ENCODE measurements around the gene VTCN1.
"Not testable (repeated sequence)": the region's sequence is repeated elsewhere in the genome, so short reads cannot be mapped to it uniquely, and the experiment has no call there.

VTCN1 gene

DNA sequence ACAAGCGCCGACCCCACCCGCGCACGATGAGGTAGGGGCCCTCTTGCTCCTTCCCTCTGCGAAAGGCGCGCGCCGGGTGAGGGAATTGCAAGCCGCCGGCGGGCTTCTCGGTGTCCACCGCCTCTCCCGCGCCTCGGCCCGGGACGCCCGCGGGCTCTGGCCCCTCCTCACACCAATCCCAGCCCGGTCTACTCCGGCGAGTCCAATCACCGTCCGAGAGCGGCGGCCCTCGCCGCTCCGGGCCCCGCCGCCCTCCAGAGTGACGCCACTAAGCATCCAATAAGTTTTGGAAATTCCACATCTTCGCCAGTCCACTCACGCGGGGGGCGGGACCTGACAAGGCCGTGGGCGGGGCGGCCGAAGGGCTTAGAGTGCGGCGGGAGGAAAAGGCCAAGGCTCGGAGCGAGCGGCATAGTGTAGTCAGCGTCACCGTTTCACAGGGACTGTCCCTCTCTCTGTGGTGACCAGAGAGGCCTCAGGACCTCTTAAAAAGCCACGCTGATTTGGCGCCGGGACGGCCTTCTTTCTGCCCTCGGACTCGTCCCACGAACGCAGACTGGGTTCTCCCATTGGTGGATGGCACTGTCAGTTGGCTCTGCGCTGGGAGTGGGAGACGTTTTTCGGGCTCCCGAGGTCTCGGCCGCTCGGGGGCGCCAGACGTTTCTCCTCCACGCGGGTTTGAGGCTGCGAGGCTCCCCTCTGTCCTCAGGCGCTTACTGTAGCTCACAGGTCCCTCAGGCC lies 89.0 kb downstream of the VTCN1 start, which contains the start of gene TRIM45:
Gene TRIM45 (minus strand): TSS at position 161 of the 741 bp plus-strand sequence. CDS start 548 bp downstream, outside the sequence.
- DNase-seq = peak; percentile 88 to 89

DNA sequence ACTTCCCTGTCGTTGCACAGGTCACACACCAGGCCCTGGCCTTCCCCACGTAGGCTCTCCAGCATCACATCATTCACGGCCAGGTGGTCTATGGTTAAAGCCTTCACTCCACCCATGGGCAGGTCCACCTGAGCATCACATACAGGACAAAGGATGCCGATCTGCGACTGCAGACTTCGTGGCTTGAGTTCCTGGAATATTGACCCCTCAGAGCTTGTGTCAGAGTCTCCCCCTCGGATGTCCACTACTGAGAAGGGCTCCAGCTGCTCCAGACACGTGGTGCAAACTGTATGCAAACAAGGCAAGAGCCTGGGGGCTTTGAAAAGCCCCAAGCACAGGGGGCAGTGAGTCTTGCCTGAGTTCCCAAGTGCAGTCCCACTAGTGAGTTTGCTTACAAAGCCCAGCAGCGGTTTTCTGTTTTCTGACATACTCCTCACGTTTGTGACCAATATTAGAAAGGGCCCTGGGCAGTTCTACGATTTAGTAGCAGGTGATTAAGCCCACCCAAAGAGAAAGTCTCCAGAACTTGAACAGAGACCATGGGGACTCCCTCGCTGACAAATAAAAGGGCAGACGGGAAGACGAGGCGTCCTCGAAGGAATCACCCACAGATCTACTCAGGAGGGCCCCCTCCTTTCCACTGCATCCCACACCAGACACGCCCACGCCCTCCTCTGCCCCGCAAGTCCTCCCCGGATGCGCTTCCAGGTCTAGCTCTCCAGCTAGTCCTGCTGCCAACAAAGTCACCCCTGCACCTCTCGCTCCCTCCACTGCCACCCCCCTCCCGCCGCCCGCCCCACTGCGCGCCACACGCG lies 89.7 kb downstream of the VTCN1 start:
- DNase-seq = no peak

DNA sequence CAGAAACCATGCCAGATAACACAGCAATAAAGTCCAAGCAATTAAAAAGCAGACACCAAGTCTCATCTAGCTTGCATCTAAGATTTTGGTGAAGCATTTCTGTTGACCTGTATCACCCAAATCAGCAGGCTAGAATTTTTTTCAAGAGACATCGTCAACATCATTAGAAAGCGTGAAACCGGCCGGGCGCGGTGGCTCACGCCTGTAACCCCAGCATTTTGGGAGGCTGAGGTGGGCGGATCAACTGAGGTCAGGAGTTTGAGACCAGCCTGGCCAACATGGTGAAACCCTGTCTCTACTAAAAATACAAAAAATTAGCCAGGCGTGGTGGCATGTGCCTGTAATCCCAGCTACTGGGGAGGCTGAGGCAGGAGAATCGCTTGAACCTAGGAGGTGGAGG lies 91.6 kb downstream of the VTCN1 start:
- not testable (repeated sequence) for DNase-seq

DNA sequence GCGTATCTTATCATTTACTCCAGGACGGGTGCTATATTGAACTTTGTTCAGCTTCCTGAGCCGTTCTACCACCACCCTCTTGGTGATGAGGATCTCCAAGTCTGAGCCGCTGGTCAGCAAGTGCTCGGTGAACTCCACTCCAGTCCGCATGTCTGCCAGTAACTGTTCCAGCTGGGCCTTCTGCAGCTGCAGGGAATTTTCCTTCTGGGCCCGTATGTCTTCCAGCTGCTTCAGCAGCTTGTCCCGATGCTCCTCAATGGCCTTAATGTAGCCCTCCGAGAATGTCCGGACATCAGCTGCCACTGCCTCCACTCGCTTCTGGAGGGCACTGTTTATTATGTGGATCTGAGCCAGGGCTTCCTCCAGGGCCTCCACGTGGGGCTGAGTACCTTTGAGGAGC lies 92.6 kb downstream of the VTCN1 start:
- DNase-seq = no peak

DNA sequence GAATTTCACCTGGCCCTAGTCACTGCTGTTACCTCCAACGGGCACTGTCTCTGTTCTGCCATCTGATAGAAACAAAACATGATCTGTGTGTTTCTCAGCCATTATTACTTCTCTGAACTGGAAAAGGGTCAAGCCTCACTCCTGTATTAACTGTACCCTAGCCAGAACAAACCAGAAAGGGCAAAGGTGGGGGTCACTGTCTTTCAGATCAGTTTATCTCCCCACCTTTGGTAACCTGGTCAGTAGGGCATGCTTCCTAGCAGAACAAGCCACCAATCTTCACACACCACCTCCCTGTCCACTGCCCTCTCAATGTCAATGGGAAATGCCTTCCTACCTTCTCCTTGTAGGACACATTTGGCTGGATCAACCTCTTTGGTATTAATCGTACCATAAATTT lies 93.0 kb downstream of the VTCN1 start:
- DNase-seq = no peak

DNA sequence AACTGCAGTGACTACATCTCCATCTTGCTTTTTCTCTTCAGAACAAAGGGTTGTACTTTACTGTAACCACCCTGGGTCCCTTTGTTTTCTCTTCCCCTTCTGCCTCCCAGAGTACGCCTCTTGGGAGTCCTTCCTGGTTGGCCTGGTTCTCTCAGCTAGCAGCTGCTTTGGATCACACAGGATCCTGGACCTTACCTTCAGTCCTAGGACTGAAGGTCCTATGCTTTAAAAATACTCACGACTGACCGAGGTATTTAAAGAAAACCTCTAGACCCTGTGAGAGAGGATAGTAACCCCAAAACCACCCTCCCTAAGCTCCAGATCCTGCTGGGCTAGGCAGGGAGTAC lies 94.0 kb downstream of the VTCN1 start:
- no peak for DNase-seq

DNA sequence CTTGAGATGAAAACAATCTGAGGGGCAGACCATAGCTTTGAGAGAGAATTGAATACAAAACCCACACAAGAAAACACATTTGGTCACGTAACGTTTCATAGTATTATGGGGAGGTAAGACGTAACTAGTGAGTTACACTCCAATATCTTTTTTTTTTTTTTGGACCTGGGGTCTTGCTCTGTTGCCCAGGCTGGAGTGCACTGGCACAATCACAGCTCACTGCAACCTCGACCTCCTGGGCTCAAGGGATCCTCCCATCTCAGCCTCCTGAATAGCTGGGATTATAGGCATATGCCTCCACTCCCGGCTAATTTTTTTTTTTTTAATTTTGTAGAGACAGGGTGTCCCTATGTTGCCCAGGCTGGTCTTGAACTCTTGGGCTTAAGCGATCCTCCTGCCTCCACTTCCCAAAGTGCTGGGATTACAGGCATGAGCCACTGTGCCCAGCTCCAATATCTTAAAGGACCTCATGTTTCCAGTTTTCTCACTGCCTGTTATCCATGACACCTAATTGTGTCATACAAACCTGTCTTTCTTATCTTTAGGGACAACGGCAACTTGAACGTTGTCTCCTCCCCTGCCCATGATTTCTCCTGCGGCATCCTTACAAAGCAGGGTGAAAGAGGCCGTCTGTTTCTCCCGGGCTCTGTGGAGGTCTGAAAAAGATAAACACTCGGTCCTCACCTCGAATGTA lies 94.5 kb downstream of the VTCN1 start:
- DNase-seq = no peak

DNA sequence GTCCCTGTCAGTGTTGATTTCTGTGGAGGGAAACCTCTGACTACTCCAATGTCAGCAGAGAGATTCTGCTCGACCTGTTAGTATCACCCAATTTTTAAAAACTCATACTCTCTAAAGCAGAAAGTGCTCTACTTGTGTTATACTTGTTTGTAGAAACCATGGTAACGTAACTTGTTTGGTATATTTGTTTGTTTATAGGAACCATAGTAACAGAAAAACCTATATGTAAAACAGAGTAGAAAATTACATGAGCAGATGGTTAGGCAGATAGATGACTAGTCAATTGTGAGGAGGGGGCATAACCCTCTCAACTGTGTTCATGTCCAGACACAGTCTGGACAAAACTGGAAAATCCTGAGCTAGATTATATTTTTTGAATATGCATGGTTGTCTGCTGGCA lies 95.8 kb downstream of the VTCN1 start:
- no peak for DNase-seq

DNA sequence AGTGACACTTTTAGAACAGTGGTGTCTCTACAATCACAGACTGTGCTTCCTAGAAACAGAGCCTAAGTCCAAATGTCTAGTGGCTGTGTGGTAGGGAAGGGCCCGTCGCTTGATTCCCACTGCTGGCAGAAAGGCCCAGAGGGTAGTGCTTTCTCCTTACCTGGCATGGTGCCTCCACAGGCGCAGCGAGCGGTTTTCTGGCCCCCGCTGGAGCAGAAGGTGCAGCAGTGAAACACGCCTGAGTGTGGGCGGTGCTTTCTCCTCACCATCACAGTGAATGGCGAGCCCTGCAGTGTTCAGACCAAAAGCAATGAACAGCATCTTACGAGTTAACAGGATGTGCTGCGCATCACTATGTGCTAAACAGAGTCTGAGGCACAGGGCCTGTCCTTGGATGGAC lies 97.5 kb downstream of the VTCN1 start:
- no peak for DNase-seq

DNA sequence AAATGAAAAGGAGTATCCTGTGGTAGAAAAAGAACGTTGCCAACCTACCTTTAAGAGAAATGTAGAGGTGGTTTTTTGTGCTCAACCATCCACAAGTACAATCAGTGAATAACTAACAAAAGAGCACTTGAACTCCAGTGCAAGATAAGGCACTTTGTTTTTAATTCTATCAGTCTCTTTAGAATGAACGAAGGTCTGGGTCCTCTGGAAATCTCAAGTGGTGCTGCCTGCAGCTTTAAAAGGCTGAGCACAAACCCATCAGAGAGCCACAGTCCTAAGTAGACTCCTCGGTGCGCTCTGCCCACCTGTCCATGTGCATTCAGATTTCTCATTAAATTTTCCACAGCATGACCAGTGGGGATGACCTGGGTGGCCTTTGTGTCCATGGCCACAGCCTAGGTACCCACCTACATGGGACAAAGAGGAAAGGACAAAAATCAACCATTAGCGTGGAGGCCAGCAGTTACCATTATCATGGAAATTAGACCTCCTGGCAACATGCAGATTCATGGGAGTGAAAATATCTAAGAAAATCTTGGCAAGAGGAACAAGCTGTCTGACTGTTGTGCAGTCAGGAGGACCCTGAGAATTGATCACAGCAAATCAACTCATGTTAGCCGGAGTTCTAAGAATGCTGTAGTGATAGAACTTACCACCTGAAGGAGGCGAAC lies 98.5 kb downstream of the VTCN1 start:
- DNase-seq = no peak

DNA sequence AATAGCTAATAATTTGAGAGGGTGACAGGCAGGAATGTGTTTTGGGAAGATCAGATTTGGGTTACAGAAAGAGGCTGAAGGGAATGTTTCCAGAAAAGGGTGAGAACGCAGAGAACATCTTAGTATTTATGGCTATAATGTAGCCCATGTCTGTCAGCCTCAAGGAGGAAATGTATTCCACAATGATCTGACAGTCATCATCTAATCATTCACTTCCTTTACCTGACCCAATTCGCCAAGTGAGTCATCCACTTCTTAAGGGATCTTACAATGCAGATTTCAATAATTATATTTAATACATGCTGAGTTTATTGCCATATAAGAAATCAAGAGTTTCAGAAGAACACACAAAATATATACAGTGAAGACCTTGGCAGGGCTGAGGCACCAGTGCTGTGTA lies 100.0 kb downstream of the VTCN1 start:
- DNase-seq = no peak

DNA sequence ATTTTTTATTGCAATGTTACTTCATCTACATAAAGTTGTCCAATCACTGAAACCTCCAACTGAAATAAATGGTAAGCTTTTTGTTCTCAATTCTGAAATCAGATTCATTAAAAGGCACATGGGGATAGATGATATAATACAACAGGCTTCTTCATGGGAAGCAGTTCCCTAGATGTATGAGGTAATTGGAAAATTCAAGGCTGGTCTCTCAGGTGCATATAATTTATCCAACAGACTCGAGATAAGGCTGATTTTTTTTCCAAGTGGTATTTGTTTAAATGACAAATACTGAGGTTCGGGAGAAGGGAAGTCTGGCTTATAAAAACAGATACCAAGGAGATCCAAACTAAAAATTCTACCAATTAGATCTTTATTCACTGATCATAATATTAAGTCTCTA lies 103.4 kb downstream of the VTCN1 start:
- no peak for DNase-seq

DNA sequence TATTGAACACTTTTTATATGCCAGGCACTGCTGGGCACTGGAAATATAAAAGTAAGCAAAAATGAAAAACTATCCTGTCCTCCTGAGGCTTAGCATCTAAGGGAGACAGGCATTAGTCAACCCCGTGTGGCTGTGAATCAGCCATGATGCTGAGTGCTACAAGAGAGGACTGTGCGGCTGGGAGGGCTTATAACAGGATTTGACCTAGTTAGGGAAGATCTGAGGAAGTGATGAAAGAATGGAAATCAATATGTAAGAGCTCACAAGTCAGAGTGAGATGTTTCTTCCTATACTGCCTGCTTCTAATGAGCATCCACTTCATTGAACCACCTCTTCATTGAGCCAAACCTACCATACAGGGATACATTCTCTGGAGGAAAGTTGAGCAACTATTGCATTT lies 104.2 kb downstream of the VTCN1 start:
- no peak for DNase-seq

DNA sequence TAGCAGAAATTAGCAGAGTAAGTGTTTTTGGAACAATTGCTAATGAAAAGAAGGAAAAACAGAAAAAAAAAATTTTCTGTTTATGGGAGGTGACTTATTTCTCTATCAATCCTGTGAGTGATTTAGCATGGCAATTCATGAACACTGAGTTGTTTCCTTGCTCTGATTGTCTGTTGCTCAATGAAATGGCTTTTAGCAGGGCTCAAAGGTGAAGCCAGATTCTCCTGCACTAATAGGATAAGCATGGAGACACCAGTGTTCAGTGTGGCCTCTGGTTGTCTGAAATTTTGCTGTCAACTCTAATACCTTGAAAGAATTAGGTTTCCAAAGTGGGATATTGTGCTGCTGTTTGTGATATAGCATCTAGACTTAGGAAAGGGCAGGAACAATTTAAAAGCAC lies 105.0 kb downstream of the VTCN1 start:
- no peak for DNase-seq

DNA sequence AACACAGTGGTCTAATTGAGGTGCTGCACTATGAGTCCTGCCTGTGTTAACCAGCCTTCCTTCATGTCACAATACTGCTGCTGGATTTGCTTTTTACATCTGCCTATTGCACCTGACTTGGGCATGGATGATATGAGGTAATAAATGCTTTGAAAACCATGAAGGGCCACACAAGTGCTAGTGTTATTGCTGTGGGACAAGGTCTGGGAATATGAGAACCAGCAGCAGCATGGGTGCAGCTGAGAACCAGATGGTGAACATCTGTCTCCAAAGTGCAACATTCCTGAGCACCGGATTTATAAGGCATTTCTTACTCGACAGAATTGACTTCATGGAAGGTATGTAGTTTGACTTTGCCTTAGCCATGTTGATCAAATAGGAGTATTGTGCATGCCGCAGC lies 105.7 kb downstream of the VTCN1 start:
- DNase-seq = no peak

DNA sequence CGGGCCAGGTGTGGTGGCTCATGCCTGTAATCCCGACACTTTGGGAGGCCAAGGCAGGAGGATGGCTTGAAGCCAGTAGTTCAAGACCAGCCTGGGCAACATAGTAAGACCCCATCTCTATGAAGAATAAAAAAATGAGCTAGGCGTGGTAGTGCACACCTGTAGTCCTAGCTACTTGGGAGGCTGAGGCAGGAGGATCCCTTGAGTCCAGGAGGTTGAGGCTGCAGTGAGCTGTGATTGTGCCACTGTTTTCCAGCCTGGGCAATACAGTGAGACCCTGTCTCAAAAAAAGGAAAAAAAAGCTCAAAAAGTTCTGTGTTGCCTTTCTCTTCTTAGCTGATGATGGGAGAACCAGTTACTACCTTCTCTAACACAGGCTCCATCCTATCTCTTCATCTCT lies 108.9 kb downstream of the VTCN1 start:
- not testable (repeated sequence) for DNase-seq

DNA sequence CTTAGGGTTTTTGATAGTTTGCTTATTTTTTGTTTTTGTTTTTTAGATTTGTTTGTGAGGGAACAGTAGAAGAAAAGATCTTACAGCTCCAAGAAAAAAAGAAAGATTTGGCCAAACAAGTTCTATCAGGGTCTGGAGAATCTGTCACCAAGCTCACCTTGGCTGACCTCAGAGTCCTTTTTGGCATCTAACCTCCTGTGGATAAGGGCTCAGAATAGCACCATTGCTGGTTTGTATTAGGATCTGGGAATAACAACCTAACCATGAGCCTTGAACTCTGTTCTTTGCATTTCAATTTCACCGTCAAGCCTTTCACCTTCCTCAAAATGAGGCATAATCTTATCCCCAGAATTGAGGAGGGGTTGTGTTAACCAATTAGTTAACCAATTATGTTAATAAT lies 109.4 kb downstream of the VTCN1 start:
- no peak for DNase-seq

DNA sequence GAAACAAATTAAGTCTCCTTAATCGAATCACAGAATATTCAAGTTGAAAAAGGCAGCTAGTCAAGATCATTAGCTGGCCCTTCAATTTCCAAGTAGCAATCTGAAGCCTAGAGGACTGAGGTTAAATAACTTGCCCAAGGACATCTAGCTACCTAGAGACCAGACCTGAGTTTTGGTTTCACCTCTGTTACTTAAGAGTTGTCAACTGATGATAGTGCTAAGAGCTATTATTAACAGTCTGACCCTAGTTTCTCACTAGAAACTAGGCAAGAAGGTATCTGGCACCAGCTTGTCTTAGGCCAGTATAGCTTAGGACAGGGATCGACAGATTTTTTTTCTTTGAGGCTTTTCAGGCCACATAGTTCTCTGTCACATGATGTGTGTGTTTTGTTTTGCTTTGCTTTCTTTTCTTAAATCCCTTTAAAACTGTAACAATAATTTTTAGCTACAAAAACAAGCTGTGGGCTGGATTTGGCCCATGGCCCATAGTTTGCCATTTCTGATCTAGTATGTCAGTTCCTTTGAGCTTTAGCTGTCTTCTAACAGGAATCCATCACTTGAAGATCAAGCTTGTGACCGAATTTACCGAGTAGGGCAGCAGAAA lies 112.3 kb downstream of the VTCN1 start:
- DNase-seq = no peak

DNA sequence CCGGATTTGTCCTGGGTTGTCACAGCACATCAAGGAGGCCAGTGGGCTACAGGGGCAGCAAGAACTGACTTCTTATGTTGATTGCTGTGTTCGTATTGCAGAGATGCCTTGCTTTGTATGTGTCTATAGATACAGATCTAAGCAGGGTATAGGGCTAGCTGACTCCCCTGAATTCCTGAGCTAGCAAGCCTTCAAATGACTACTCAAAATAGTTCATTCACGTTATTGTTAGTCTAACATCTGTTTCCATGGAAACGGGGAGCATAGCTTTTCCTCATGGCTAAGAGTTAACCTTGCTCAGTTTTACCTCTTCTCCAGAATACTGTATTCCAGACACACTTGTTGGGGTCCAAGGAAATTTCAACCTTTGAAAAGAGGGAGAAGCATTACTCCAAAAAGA lies 113.3 kb downstream of the VTCN1 start:
- DNase-seq = no peak

DNA sequence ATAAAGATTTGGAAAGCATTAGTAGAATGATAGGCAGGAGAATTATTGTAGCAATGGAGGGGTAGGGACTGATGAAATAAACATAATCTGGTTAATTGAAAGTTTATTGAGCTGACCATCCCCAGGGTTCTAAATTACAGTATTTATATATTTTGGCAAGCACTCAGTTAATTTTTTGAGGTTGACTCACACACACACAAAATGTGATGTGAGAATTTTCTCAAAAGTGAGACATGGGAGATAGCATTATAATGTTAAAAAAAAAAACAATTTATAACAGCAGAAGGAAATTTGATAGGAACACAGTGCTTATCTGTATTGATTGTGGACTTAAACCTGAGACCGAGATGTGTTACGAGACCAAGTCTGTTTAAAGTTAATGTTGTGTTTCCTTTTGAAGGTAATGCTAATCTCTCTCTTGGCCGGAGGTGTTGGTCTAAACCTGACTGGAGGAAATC lies 113.7 kb downstream of the VTCN1 start:
- DNase-seq = no peak

DNA sequence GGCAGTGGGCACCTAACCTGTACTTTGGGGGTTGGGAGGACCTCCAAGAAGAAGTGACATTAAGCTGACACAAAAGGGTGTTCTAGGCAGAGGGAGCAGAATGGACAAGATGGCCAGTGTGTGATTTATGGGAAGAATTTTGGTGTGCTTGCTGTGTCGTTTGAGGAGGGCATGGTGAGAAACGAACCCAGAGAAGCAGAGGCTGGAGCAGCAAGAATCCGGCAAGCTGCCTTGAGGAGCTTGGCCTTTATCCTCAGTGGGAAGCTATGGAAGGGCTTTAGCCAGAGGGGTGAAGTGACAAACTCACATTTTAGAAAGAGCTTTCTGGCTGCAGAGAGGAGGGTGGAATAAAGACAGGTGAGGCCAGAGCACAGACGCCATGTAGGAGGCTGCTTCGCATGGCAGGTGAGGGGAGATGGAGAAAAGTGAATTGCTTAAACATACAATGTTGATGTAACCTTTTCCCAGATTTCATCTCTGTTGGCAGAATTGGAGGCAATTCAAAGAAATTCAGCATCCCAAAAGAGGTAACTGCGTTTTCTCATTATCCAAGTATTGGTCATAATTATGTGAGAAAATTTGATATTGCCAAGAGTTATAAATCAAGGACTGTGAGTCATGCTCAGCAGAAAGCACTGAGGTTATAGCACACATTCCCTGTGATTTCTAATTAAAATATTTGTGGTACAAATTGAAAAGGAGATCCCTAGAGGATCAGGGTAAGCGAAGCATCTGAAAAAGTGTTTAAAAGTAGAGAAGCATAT lies 115.7 kb downstream of the VTCN1 start:
- no peak for DNase-seq

All from CD4-positive, alpha-beta T cell treated with Interleukin-4 for 1 hour (primary cell).